ENCODE measurements around the gene SDR39U1.
"Not testable (repeated sequence)": the region's sequence is repeated elsewhere in the genome, so short reads cannot be mapped to it uniquely, and the experiment has no call there.

The SDR39U1 gene, protein sequence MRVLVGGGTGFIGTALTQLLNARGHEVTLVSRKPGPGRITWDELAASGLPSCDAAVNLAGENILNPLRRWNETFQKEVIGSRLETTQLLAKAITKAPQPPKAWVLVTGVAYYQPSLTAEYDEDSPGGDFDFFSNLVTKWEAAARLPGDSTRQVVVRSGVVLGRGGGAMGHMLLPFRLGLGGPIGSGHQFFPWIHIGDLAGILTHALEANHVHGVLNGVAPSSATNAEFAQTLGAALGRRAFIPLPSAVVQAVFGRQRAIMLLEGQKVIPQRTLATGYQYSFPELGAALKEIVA

DNA sequence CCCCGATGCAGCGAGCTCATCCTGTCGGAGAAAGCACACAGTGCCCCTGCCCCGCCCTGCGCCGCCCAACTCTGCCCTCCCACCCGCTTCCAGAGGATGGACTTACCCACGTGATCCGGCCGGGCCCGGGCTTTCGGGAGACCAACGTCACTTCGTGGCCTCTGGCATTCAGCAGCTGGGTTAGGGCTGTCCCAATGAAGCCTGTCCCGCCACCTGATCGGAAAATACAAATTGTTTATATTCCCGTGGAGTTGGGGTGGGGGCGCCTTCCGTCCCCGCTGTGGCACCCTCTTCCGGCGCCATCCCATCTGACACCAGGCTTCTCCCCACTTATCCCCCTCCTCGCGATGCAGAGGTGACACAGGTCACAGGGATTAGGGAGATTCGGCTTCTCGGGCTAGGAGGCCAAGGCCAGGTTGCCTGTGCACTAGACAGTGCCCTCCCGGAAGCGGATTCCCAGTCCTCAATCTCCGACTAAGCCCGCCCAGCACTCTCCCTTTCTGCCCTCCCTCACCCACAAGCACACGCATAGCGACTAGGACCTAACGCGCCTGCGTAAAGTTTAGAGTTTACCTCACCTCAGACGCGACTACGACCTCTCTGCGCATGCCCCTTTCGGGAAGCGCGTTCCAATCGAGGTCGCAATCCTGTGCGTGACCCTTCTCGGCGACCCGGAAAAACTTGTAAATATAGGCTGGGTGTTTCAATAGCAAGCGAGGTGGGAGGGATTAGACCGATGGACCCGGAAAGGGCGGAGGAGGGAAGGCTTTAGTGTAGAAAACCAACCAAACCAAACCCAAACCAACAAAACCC lies at the start of gene SDR39U1:
Gene SDR39U1, minus strand, starts transcription at position 537 of the 813 bp plus-strand sequence. Its CDS starts 7 bp downstream, at position 530.
- peak; percentile 99 for DNase-seq

DNA sequence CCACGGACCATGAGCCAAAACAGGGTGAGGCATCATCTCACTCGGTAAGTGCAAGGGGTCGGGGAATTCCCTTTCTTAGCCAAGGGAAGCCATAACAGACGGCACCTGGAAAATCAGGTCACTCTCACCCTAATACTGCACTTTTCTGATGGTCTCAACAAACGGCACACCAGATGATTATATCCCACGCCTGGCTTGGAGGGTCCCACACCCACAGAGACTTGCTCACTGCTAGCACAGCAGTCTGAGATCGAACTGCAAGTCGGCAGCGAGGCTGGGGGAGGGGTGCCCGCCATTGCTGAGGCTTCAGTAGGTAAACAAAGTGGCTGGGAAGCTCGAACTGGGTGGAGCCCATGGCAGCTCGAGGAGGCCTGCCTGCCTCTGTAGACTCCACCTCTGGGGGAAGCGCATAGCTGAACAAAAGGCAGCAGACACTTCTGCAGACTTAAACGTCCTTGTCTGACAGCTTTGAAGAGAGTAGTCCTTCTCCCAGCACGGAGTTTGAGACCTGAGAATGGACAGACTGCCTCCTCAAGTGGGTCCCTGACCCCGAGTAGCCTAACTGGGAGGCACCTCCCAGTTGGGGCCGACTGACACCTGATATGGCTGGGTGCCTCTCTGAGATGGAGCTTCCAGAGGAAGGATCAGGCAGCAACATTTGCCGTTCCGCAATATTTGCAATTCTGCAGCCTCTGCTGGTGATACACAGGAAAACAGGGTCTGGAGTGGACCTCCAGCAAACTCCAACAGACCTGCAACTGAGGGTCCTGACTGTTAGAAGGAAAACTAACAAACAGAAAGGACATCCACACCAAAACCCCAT lies 49.2 kb upstream of the SDR39U1 start:
- DNase-seq, result not testable (repeated sequence)

DNA sequence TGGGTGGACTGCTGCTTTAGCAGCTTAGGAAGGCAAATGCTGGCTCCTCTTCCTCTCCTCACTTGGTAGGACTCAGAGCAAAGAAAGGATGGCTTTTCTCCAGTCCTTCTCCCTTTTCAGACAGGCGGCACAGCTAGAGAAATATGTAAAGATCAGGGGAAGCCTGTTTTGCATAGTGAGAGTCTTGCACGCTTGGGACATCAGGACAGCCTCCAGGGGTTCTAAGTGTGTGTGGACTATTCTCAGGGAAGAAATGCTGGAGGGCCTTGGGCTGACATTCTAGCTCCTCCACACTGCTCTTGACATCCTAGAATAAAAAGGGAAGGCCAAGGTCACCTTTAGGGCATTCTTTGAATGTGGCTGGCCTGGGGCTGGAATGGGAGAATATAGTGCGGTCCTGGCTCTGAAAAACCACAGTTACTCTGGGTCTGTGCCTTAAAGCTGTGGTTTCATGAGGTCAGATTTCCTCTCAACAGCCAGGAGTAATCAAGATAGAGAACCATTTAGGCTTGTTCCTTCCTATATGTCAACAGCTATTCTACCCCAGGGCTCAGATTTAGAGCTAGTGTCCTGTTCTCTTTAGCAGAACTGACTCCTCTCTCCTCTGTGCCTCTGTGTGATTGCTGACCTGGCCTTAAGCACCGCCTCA lies 41.2 kb upstream of the SDR39U1 start:
- DNase-seq, result no peak

DNA sequence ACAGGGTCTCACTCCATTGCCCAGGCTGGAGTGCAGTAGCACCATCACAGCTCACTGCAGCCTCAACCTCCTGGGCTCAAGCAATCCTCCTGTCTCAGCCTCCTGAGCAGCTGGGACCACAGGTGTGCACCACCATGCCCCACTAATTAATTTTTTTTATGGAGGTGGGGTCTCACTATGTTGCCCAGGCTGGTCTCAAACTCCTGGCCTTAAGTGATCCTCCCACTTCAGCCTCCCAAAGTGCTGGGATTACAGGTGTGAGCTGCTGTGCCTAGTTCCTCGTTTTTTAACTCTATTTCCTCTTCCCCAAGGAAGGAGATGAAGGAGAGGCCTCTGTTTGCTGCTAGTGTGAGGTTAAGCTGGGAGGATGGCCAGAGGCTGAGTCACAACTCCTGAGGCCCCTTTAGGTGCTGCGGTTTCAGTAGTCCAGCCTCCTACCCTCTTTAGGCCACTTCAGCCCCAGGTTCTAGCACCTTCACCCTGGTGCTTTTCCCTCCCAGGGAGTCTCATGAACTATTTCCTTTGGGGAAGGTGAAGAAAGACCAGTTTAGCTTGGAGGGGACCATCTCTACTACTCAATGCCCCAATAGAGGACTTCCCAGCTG lies 40.2 kb upstream of the SDR39U1 start:
- DNase-seq, result not testable (repeated sequence)

DNA sequence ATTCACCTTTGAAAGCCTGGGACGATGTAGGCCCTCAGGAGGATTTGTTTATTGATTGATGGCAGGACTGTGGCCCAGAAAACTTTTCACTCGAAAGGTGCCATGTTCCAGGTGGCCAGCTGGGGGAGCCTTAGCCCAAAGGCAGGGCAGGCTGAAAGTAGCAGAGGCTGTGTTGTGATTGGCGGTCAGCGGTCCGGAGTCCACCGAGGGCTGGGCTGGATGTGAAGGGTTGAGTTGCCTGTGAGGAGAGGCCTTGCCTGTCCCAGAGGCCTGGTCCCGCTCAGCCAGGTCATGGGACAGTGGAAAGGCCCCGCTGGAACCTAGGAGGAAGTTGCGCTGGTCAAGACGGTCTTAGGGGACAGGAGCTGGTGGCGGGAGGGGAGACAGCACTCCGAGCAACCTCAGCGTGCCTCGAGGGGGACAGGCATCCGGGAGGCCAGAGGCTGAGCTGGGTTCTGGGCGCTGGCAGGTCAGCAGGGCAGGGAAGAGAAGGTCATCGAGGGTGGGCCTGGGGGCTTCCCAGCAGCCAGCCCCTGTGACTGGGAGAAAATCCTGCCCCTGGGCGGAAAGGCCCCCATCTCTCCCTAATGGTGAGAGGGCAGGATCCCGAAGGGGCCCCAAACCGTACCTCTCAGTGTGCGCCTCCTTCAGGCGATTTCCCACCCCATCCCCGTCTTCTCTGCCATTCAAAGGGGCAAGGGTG lies 39.2 kb upstream of the SDR39U1 start:
- DNase-seq, result peak; percentile 43

DNA sequence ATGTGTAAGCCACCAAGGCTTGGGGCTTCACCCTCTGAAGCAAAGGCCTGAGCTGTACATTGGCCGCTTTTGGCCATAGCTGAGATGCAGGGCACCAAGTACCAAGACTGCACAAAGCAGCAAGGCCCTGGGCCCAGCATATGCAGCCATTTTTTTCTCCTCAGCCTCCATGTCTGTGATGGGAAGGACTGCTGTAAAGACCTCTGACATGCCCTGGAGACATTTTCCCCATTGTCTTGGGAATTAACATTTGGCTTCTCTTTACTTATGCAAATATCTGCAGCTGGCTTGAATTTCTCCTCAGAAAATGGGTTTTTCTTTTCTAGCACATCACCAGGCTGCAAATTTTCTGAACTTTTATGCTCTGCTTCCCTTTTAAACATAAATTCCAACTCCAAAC lies 37.4 kb upstream of the SDR39U1 start:
- DNase-seq, result not testable (repeated sequence)

DNA sequence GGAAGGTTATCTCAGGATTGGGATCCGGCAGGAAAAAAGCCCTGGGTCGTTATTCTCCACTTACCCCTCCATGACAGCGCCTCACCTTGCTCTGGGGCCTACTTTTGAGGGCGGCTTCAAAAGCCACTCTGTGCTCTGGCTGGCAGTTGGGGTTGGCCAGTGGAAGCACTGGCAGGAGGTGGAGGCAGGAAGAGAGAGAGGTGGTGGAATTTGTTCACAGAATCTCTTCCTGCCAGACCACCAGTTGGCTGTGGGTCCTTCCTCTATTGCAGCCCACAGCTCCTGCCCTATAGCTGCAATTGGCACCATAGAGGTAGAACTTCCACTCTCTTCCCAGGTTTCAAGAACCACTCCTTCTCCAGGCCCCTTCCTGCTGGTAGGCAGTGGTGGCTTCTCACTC lies 32.7 kb upstream of the SDR39U1 start:
- no peak for DNase-seq

DNA sequence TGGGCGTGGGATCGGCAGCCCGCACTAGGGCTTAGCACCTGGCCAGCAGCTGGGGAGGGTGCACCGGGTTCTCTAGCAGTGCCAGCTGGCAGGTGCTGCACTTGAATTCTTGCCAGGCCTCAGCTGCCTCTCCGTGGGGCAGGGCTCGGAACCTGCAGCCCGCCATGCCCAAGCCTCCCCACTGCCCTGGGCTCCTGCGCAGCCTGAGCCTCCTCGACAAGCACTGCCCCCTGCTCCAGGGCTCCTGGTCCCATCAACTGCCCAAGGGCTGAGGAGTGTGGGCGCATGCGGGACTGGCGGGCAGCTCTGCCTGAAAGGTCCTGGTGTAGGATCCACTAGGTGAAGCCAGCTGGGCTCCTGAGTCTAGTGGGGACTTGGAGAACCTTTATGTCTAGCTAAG lies 30.6 kb upstream of the SDR39U1 start:
- no peak for DNase-seq

DNA sequence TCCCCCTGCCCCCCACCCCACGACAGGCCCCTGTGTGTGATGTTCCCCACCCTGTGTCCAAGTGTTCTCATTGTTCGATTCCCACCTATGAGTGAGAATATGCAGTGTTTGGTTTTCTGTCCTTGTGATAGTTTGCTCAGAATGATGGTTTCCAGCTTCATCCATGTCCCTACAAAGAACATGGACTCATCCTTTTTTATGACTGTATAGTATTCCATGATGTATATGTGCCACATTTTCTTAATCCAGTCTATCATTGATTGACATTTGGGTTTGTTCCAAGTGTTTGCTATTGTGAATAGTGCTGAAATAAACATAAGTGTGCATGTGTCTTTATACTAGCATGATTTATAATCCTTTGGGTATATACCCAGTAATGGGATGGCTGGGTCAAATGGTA lies 27.9 kb upstream of the SDR39U1 start:
- not testable (repeated sequence) for DNase-seq

DNA sequence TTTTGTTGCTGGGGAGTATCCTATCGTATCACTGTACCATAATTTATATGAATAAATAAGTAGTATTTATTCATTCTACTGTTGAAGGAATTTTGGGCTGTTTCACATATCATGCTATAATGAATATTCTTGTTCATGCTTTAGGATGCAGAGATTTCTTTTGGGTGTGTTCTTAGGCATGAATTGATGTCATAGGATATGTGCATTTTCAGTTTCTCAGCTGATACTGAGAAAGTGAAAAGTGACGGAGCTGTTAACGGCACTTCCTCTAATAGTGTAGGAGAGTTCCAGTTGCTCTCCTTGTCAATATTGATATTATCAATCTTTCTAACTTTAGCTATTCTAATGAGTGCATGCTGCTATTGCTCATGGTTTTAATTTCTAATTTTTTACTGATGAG lies 23.2 kb upstream of the SDR39U1 start:
- DNase-seq, result no peak

DNA sequence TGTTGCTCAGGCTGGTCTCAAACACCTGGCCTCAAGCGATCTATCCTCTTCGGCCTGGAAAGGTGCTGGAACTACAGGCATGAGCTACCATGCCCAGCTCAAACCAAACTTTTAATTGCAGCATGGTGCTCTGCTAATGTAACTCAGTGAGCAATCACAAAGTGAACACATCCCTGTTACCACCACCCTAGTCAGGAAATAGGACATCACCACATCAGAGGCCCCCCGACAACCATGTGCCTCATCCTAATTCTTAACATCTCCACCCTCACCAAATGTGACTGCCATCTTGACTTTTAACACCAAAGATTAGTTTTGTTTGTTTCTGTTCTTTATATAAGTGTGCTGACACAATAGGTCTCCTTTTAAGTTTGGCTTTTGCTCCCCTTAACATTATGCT lies 22.8 kb upstream of the SDR39U1 start:
- no peak for DNase-seq

DNA sequence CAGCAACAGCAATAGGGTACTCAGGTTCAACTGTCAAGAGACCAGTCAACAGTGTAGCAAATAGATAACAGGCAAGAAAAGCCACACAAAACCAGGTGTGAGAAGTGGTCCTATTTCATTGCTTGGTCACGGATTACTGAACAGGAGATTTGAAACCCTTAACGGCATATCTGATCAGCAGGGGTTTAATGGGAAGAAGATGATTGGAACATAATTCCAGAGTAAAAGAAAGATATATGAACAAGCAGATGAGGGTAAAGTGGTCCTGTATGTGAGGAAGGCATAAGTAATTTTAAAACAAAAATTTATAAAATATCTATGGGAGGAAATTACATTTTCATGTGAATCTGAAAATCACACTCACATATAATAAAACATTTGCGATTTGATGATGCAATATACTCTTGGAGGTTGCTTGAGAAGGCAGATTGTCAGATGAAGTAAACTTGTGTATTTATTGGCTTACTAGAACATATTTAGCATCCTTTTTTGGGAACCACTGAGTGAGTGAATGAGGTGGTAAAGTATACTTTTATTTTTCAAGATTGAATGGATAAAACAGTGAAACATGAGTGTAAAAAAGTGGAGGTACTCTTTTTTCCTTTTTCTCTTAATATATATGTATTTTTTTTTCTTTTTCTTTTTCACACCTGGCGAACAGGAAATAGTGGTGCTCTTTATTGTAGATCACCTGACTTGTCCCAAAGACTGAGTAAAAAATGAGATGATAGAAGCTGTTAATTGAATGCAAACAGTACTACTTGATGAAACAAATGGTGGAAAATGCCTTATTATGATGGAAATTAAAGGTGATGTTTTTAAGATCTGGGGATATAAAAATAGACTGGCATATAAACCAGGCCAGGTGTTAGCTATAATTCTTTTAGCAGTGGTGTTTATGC lies 21.6 kb upstream of the SDR39U1 start:
- DNase-seq, result no peak

DNA sequence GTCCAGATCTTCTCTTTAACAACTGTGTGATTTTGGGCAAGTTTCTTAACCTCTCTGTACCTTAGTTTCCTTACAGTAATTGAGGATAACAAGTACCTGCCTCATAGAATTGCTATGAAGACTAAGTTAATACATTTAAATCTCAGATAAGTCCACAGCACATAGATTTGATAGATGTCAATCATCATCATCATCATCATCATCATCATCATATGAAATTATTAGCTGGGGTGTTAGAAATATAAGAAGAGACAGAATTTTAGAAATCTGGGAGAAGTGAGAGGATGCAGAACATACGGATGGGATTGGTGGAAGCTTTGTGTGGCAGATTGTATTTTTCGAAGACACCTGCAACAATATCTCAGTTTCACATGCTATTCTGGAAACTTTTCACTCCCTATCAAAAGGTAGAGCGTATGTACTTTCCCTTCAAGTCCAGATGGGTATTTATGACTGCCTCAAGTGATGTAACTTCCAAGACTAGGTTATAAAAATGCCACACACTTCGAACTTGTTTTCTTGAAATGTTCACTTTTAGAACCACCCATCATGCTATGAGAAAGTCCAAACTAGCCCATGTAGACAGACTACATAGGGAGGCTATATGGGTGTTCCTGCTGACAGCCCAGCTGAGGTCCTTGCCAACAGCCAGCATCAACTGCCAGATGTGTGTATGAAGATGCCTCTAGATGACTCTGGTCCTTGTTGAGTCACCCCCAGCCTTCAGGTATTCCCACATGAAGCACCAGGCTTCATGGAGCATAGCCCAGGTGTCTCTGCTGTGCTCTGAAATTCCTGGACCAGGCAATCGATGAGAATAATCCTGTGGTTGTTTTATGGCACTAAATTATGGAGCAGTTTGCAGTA lies 20.7 kb upstream of the SDR39U1 start:
- no peak for DNase-seq

DNA sequence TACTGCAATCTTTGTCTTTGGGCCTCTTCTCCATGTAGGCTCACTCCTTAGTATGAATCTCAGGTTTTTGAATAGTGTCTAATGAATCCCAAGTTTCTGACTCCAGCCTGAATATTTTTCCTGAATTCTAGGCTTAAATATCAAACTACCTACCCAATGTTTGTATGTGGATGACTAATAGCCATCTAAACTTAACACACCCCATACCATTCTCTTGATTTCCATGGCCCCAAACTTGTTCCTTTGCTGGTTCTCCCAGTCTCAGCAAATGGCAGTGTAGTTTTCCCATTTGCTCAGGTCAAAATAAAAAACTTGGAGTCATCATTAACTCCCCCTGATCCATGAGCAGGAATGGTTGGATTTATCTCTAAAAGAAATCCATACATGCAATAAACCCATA lies 18.8 kb upstream of the SDR39U1 start:
- DNase-seq, result no peak

DNA sequence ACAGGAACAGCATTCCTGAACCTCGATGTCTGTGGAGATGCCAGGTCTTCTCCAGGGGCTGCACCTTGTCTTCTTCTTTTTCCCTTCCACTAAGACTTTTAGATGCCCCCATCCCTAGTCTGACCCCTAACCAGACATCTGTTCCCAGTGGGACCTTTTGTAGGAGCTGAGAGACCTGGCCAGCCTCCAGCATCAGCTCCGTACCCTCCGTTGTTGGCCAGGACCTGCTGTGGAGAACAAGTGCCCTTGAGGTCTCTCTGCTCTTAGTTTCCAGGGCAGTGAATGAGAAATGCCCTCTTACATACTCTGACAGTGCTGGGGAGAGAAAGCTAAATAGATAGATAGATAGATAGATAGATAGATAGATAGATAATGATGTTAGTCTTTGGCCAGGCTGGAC lies 16.8 kb upstream of the SDR39U1 start:
- DNase-seq, result no peak

DNA sequence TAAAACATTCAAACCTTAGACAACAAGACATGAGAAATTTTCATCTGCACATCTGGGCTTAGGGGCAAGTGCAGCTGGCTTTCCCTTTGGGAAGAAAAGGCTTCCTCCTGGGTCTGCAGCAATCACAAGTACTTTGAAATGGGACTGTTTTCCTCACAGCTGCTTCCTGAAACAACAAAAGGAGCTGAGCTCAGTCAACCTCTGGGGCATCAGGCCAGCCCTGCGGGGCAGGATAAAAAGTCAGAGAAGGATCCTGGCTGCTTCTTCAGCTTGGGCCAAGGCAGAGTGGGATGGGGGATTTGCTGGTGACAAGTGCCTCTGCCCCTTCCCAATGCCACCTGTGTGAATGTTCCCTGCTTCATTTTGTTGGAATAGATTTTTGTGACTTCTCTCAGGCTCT lies 16.2 kb upstream of the SDR39U1 start:
- no peak for DNase-seq

DNA sequence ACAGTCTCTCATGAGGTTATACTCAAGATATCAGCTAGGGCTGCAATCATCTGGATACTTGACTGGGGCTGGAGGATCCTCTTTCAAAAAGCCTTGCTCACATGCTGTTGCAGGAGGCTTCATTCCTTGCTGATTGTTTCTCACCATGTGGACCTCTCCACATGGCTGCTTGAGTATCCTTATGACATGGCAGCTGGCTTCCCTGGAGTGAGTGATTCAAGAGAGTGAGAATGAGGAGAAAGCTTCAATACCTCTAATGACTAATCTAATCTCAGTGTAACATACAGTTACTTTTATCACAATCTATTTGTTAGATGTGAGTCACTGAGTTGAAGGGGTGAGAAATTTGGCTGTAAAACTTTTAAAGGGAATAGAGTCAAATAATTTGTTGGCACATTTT lies 14.4 kb upstream of the SDR39U1 start:
- no peak for DNase-seq

DNA sequence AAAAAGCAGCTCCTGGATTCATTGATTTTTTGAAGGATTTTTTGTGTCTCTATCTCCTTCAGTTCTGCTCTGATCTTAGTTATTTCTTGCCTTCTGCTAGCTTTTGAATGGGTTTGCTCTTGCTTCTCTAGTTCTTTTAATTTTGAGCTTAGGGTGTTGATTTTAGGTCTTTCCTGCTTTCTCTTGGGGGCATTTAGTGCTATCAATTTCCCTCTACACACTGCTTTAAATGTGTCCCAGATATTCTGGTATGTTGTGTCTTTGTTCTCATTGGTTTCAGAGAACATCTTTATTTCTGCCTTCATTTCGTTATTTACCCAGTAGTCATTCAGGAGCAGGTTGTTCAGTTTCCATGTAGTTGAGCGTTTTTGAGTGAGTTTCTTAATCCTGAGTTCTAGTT lies 8.3 kb upstream of the SDR39U1 start:
- not testable (repeated sequence) for DNase-seq

DNA sequence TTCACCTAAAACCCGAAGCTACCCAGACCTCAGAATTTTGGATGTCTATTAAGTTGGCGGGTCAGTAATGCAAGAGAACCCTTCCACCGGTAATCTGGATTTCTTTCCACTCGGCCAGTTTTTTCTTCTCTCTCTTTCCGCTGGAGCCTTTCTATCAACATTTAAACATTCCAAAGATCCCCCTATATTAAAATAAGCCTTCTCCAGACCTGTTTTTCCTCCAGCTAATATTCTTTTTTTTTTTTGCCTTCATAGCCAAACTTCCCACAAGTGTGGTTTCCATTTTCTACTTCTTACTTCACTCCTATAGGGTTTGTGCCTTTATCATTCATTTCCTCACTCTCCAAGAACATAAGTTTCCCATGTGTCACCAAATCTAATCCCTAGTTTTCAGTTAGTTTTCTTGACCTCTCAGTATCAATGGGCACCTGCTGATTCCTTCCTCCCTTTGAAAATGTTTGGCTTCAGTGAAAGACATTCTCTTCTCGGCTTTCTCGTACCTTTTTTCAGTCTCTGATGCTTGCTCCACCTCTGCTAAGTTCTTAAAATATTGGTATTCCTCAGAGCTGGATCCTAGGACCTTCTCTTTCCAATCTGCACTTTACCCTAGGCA lies 583 bp upstream of the SDR39U1 start:
- DNase-seq, result no peak

Data from eye (tissue), 1 donor.